ENCODE data around the gene ARMS2.

ARMS2 gene

DNA sequence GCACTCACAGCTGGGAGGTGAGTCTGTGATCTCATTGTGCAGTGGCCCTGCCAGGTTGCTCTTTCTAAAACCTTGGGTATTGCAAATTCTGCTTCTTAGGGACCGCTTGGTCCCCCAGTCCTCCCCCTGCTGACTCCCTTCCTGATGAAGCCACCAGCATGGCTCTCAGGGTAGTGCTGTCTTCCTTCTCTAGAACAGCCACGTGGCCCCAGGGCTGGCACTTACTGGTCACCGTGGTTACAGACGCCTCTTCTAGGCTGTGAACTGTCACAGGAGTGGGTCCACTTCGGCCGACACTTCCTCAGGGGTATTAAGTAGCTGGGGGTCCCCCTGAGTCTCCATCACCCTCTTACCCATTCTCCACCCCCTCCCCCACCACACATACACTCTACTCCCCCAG lies 4.2 kb downstream of the ARMS2 start:
- TF ChIP-seq CTCF (IDR thresholded peaks at IDR 0.05; ENCODE audit: control extremely low read depth, extremely low read depth, low read depth, missing control alignments), result no peak
- POLR2A ChIA-PET, result no interaction called here
- CTCF ChIA-PET, result no interaction called here
- no peak for DNase-seq (ENCODE audit: extremely low spot score)

- no peak for TF ChIP-seq CTCF (IDR thresholded peaks at IDR 0.05; ENCODE audit: control extremely low read depth, extremely low read depth, low read depth, missing control alignments)
- DNase-seq (ENCODE audit: extremely low spot score), result no peak
- ChIA-PET CTCF (no interaction called here), POLR2A (no interaction called here)
These were observed 5.3 kb downstream of the ARMS2 start for GRCh38 chr10:122459561-122460273.

DNA sequence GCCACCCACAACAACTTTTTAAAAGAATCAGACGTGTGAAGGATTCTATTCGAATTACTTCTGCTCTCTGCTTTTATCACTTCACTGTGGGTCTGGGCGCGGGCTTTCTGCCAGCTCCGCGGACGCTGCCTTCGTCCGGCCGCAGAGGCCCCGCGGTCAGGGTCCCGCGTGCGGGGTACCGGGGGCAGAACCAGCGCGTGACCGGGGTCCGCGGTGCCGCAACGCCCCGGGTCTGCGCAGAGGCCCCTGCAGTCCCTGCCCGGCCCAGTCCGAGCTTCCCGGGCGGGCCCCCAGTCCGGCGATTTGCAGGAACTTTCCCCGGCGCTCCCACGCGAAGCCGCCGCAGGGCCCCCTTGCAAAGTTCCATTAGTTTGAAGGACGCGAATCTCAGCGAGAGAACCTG lies 6.4 kb downstream of the ARMS2 start:
- POLR2A ChIA-PET, result no interaction called here
- TF ChIP-seq CTCF (IDR thresholded peaks at IDR 0.05; ENCODE audit: control extremely low read depth, extremely low read depth, low read depth, missing control alignments), result no peak
- DNase-seq (ENCODE audit: extremely low spot score), result no peak
- CTCF ChIA-PET, result no interaction called here

- TF ChIP-seq CTCF (IDR thresholded peaks at IDR 0.05; ENCODE audit: control extremely low read depth, extremely low read depth, low read depth, missing control alignments), result no peak
- no peak for DNase-seq (ENCODE audit: extremely low spot score)
- ChIA-PET POLR2A (no interaction called here), CTCF (no interaction called here)
These were observed 6.9 kb downstream of the ARMS2 start, which contains the start of gene HTRA1 for GRCh38 chr10:122461367-122461728. HTRA1 (plus strand) TSS chr10:122461553; CDS start chr10:122461653, 100 bp downstream.

GRCh38 chr10:122461729-122462532 lies 7.5 kb downstream of the ARMS2 start:
- DNase-seq (ENCODE audit: extremely low spot score), result no peak
- ChIA-PET POLR2A (no interaction called here), CTCF (no interaction called here)
- TF ChIP-seq CTCF (IDR thresholded peaks at IDR 0.05; ENCODE audit: control extremely low read depth, extremely low read depth, low read depth, missing control alignments), result no peak

DNA sequence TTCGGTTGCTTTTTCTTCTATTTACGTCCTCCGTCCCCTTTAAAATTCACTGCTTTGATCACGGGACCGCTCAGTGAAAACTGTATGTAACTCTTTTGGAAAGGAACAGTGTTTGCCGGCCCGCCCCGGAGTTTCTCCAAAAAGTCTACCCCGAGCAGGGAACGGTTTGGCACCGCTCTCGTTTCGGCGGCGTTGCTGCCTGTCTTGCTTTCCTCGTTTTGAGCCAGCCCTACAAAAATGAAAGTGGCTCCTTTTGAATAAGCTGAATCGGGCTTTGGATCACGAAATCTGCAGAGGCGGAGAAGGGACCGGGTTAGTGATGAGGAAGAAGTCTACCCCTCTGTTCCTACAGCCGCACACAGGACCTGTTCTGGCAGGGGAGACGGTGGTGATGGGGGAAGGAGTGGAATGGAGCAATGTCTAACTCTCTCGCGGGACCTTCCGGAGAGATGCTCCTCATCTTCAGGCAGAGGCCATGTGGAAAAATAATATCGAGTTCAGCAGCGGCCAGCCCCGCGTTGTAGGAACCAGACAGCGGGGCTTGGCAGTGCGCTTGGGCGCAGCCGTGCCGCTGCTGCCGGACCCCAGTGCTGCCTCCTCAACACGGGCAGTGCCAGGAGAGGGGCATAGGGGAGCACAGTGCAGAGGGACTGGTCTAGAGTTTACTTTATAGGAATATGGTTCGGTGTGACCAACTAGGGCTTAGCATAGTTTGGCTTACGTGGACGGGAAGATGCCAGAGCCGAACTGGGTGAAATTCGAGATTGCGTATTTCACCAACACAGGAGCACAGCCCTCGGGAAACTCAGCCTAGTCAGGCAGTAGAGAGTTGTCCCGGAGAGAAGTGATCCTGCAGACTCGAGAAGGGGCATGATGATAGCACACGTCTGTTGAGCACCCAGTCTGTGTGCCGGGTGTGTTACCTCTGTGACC lies 8.3 kb downstream of the ARMS2 start:
- no peak for TF ChIP-seq CTCF (IDR thresholded peaks at IDR 0.05; ENCODE audit: control extremely low read depth, extremely low read depth, low read depth, missing control alignments)
- no peak for DNase-seq (ENCODE audit: extremely low spot score)
- ChIA-PET POLR2A (no interaction called here), CTCF (no interaction called here)
